RWPE2 (cell line): ENCODE results near the gene OR52R1.

ENCODE experiments used
- ATAC-seq: fragments of 200-7000 bp; cut with Tn5 transposase; 3 replicates; pipeline ENCODE4 v1.9.1; 2021; ENCODE audit warnings: low read depth
- DNase-seq: peaks from one replicate; pipeline ENCODE4 v3.0.0-alpha.2; 2020; ENCODE audit warnings: low spot score
- H3K27ac ChIP-seq: fragments of 450-650 bp; 2 replicates; pipeline ENCODE4 v1.5.1; 2017; ENCODE audit warnings: mild to moderate bottlenecking; ENCODE audit not compliant: poor library complexity, severe bottlenecking
- H3K27me3 ChIP-seq: fragments of 250-450 bp; sonication (Bioruptor Pico); 2 replicates; pipeline ENCODE4 v1.5.1; 2021; ENCODE audit warnings: mild to moderate bottlenecking, moderate library complexity; ENCODE audit not compliant: insufficient read depth, poor library complexity, severe bottlenecking
- H3K36me3 ChIP-seq: fragments of 250-450 bp; sonication (Bioruptor Pico); 2 replicates; pipeline ENCODE4 v1.5.1; 2020; ENCODE audit warnings: low read depth, mild to moderate bottlenecking, moderate library complexity
- H3K4me1 ChIP-seq: fragments of 250-450 bp; sonication (Bioruptor Pico); 2 replicates; pipeline ENCODE4 v1.5.1; 2021; ENCODE audit warnings: mild to moderate bottlenecking, moderate library complexity; ENCODE audit not compliant: insufficient read depth, poor library complexity, severe bottlenecking
- H3K4me3 ChIP-seq: fragments of 250-450 bp; sonication (Bioruptor Pico); 2 replicates; pipeline ENCODE4 v1.5.1; 2021; ENCODE audit warnings: mild to moderate bottlenecking, moderate library complexity; ENCODE audit not compliant: severe bottlenecking
- H3K9me3 ChIP-seq: fragments of 250-450 bp; sonication (Bioruptor Pico); 2 replicates; pipeline ENCODE4 v1.5.1; 2021; ENCODE audit warnings: mild to moderate bottlenecking, moderate library complexity; ENCODE audit not compliant: severe bottlenecking
- TF ChIP-seq, protein P1 (sequence below): fragments of 450-650 bp; IDR thresholded peaks from one replicate; pipeline ENCODE4 v1.5.1; 2017; ENCODE audit warnings: mild to moderate bottlenecking, moderate library complexity; ENCODE audit not compliant: poor library complexity, severe bottlenecking

Gene OR52R1

GRCh38 chr11:4769838-4770237, 34.3 kb downstream of the OR52R1 start, which contains the start of gene OR51F1:
Gene OR51F1 (minus strand): TSS chr11:4769938. CDS start chr11:4769938, 0 bp downstream.
- TF ChIP-seq, protein P1, sequence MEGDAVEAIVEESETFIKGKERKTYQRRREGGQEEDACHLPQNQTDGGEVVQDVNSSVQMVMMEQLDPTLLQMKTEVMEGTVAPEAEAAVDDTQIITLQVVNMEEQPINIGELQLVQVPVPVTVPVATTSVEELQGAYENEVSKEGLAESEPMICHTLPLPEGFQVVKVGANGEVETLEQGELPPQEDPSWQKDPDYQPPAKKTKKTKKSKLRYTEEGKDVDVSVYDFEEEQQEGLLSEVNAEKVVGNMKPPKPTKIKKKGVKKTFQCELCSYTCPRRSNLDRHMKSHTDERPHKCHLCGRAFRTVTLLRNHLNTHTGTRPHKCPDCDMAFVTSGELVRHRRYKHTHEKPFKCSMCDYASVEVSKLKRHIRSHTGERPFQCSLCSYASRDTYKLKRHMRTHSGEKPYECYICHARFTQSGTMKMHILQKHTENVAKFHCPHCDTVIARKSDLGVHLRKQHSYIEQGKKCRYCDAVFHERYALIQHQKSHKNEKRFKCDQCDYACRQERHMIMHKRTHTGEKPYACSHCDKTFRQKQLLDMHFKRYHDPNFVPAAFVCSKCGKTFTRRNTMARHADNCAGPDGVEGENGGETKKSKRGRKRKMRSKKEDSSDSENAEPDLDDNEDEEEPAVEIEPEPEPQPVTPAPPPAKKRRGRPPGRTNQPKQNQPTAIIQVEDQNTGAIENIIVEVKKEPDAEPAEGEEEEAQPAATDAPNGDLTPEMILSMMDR: no peak
- no peak for ATAC-seq

GRCh38 chr11:4768094-4768493, 36.1 kb downstream of the OR52R1 start:
- no peak for DNase-seq
- no peak overlapping the region for H3K27ac ChIP-seq
- H3K36me3 ChIP-seq: no peaks in the 10 kb centered on the region
- H3K27me3 ChIP-seq: no peaks in the 10 kb centered on the region
- TF ChIP-seq, protein P1: no peak
- H3K9me3 ChIP-seq: no peaks in the 10 kb centered on the region
- ATAC-seq: no peak
- H3K4me3 ChIP-seq: no peak overlapping the region
- H3K4me1 ChIP-seq: no peaks in the 10 kb centered on the region

More at GRCh38 chr11:4769838-4770237, 34.3 kb downstream of the OR52R1 start, which contains the start of gene OR51F1:
- H3K27ac ChIP-seq: no peak within 1 kb of the TSS
- no peaks in the 10 kb centered on the region for H3K9me3 ChIP-seq
- no peaks in the 10 kb centered on the region for H3K36me3 ChIP-seq
- no peak within 1 kb of the TSS for H3K4me3 ChIP-seq
- no peaks in the 10 kb centered on the region for H3K4me1 ChIP-seq
- no peaks in the 10 kb centered on the region for H3K27me3 ChIP-seq
- DNase-seq: no peak

GRCh38 chr11:4766420-4767043, 37.6 kb downstream of the OR52R1 start:
- TF ChIP-seq, protein P1: no peak
- no peak for ATAC-seq
- no peaks in the 10 kb centered on the region for H3K4me1 ChIP-seq
- DNase-seq: no peak
- H3K36me3 ChIP-seq: no peaks in the 10 kb centered on the region
- no peaks in the 10 kb centered on the region for H3K9me3 ChIP-seq
- no peak overlapping the region for H3K4me3 ChIP-seq
- no peak overlapping the region for H3K27ac ChIP-seq
- H3K27me3 ChIP-seq: no peaks in the 10 kb centered on the region

DNA sequence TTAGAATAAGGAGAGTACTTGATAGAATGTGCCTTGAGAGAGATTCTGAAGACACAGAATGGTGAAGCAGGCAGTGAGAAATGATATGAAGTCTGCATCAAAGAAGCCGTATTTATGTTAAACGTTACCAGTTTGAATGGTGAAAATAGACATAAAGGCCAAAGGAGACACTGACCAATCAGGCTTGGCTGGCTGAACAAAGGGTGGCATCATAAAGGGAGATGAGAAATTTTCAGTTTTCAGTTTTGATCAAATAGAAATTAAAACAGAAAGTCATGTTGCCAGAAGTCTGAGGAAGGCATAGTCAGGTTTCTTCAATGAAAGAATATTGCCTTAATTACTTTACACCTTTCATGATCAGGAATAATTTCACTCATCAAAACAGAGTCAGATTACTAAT, 41.1 kb downstream of the OR52R1 start:
- Histone ChIP-seq H3K36me3 (no peaks in the 10 kb centered on the region), H3K27me3 (no peaks in the 10 kb centered on the region), H3K4me3 (no peak overlapping the region), H3K9me3 (no peaks in the 10 kb centered on the region), H3K27ac (no peak overlapping the region), H3K4me1 (no peaks in the 10 kb centered on the region)
- DNase-seq (no peak), ATAC-seq (no peak)
- TF ChIP-seq, protein P1: no peak
